IPS-20b (cell line): Measurements from ENCODE around the gene NAT8L.

Experiments
- H3K27ac ChIP-seq: one replicate; pipeline ENCODE4 v1.5.1; 2013; ENCODE audit warnings: low read length
- H3K27me3 ChIP-seq: 2 replicates; pipeline ENCODE4 v1.6.1; 2013; ENCODE audit warnings: mild to moderate bottlenecking, low read length, inconsistent platforms; ENCODE audit not compliant: insufficient read depth
- H3K36me3 ChIP-seq: 2 replicates; pipeline ENCODE4 v1.6.1; 2013; ENCODE audit warnings: low read depth, mild to moderate bottlenecking, inconsistent platforms, low read length, moderate library complexity; ENCODE audit not compliant: insufficient read depth
- H3K4me1 ChIP-seq: 2 replicates; pipeline ENCODE4 v1.6.1; 2013; ENCODE audit warnings: mild to moderate bottlenecking, control low read depth, inconsistent platforms, low read length, moderate library complexity; ENCODE audit not compliant: insufficient read depth
- H3K4me3 ChIP-seq: 2 replicates; pipeline ENCODE4 v1.5.1; 2013; ENCODE audit warnings: mild to moderate bottlenecking, low read length, inconsistent platforms
- H3K9ac ChIP-seq: 2 replicates; pipeline ENCODE4 v1.6.1; 2013; ENCODE audit warnings: low read depth, mild to moderate bottlenecking, inconsistent platforms, low read length, moderate library complexity
- H3K9me3 ChIP-seq: 2 replicates; pipeline ENCODE4 v1.6.1; 2013; ENCODE audit warnings: mild to moderate bottlenecking, low read depth, low read length, inconsistent platforms; ENCODE audit not compliant: insufficient read depth

The NAT8L gene

GRCh38 chr4:2060611-2061185 is 1.6 kb downstream of the NAT8L start:
- no peaks in the 10 kb centered on the region for H3K36me3 ChIP-seq
- no peaks in the 10 kb centered on the region for H3K9me3 ChIP-seq
- no peaks in the 10 kb centered on the region for H3K4me1 ChIP-seq
- H3K27ac ChIP-seq: no peak overlapping the region
- H3K9ac ChIP-seq: no peak overlapping the region
- peaks cover 55% of the 10 kb centered on the region for H3K27me3 ChIP-seq
- H3K4me3 ChIP-seq: peak overlapping the region; percentile 33; the same call in 1 of the 2 replicates

DNA sequence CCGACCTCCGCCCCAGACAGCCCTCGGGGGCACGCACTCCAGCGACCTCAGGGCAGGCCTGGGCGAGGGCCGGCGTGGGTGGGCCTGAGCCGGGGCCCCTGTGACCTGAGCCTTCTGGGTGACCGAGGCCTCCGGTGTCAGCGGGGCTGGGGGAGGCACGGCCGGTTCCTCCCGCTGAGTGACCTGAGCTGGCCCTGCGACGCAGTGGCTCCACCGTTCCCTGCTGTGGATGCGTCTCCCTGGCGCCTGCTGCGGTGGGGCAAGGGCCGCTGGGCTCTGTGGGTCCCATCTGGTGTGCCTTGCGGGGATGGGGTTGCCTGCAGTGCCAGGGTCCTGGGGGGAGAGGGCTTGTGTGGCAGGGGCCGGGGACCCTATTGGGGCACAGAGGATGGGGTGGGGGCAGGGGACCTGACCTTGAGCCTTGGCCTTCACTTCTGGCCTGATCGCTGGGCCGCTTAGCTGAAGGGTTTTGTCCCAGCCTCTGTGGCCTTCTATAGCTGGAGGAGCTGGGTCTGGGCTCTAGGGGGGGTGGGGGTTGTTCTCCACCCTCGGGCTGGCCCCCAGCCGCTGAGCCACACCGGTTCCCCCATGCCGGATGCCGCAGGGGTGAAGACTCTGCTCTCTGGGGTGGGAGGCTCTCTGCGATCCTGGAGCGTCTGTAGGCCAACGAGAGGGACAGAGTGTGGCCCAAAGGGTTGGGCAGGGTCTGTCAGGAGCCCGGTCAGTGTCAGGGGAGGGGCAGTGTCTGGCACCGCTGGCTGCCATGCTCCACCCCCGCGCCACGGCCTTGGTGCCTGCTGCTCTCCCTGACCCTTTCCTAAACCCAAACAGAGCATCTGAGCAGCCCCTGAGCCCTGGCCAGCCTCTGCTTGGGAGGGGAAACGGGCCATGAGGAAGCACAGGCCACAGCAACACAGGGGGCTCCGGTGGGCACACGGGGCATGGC is 2.3 kb downstream of the NAT8L start:
- H3K4me3 ChIP-seq: peak overlapping the region; percentile 33; the same call in 1 of the 2 replicates
- no peaks in the 10 kb centered on the region for H3K36me3 ChIP-seq
- peaks cover 48% of the 10 kb centered on the region for H3K27me3 ChIP-seq
- no peaks in the 10 kb centered on the region for H3K4me1 ChIP-seq
- H3K9me3 ChIP-seq: no peaks in the 10 kb centered on the region
- no peak overlapping the region for H3K27ac ChIP-seq
- H3K9ac ChIP-seq: no peak overlapping the region

DNA sequence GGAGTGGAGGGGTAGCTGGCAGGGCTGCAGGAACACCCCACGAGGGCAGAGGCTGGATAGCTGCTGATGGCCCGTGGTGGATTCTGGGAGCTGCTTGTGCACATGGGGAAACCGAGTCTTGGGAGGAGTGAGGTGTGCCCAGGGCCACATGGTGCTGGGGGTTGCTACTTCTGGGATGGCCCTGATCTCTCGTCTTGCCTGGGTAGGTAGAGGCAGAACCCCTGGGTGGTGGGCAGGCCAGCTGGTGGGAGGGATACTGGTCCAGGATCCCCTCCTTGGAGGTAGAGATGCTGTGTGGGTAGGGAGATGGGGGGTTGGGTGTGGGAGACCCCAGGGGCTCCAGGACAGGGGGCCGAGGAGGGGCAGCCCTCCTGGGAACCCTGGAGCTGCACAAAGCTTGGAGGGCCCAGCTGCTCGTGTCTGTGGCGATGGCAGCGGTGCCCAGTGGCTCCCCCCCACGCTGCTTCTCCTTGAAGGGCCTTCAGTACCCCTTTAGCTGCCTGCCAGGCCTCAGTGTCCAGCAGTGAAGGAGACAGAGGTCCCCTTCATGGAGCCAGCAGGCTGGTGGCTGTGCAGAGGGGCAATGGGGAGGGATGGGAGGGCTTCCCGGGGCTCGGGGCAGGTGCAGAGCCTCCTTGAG is 3.2 kb downstream of the NAT8L start:
- Histone ChIP-seq H3K9me3 (no peaks in the 10 kb centered on the region), H3K4me3 (no peak overlapping the region), H3K27me3 (peaks cover 39% of the 10 kb centered on the region), H3K4me1 (no peaks in the 10 kb centered on the region), H3K27ac (no peak overlapping the region), H3K9ac (no peak overlapping the region), H3K36me3 (no peaks in the 10 kb centered on the region)

GRCh38 chr4:2062808-2063524 is 3.8 kb downstream of the NAT8L start:
- H3K27me3 ChIP-seq: peaks cover 33% of the 10 kb centered on the region
- H3K36me3 ChIP-seq: no peaks in the 10 kb centered on the region
- H3K27ac ChIP-seq: no peak overlapping the region
- no peaks in the 10 kb centered on the region for H3K9me3 ChIP-seq
- H3K4me1 ChIP-seq: no peaks in the 10 kb centered on the region
- no peak overlapping the region for H3K9ac ChIP-seq
- no peak overlapping the region for H3K4me3 ChIP-seq

- Histone ChIP-seq H3K27ac (no peak overlapping the region), H3K36me3 (no peaks in the 10 kb centered on the region), H3K27me3 (peaks cover 27% of the 10 kb centered on the region), H3K4me1 (no peaks in the 10 kb centered on the region), H3K9ac (no peak overlapping the region), H3K9me3 (no peaks in the 10 kb centered on the region), H3K4me3 (no peak overlapping the region)
These were observed 4.6 kb downstream of the NAT8L start for GRCh38 chr4:2063557-2064275.

GRCh38 chr4:2064276-2064991 is 5.3 kb downstream of the NAT8L start:
- no peak overlapping the region for H3K27ac ChIP-seq
- H3K9ac ChIP-seq: no peak overlapping the region
- H3K27me3 ChIP-seq: peaks cover 27% of the 10 kb centered on the region
- no peaks in the 10 kb centered on the region for H3K36me3 ChIP-seq
- no peaks in the 10 kb centered on the region for H3K4me1 ChIP-seq
- H3K4me3 ChIP-seq: no peak overlapping the region
- no peaks in the 10 kb centered on the region for H3K9me3 ChIP-seq

DNA sequence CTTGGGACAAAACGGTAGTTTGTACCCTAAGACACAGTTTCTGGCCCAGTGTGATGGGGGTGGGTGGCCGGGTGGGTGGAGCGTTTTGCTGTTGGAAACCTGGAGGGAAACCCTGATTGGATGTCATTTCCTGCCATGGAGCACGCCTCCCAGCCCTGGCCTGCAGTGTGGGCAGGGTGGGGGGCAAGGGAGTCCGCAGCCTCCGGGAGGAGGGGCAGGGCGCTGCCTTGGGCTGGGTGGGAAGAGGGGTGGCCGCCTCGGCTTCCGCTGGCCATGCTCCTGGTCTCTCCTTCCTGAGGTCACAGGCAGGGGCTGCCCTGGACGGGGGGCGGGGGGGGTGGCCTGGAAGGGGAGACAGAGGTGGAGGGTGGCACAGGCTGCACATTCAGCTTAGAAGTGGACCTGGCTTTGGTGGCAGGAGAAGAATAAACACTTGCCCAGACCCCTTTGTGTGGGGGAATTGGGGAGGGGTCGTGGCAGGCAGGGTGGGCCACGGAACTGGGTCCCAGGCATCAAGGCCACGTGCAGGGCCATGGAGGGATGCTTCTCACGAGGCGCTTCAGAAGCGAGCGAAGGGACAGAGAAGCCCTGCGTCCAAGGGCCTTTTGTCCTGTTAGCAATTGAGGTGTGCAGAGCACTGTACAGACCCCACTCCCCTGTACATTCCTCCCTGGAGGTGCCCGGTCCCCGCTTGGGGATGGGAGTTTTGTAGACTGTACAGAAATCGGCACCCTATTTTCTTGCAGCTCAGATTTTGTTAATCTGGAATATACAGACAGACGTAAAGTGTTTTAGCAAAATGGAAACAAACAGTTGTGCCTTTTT is 6.2 kb downstream of the NAT8L start:
- Histone ChIP-seq H3K4me1 (no peaks in the 10 kb centered on the region), H3K9ac (no peak overlapping the region), H3K36me3 (no peaks in the 10 kb centered on the region), H3K27me3 (peaks cover 20% of the 10 kb centered on the region), H3K27ac (no peak overlapping the region), H3K9me3 (no peaks in the 10 kb centered on the region), H3K4me3 (no peak overlapping the region)

DNA sequence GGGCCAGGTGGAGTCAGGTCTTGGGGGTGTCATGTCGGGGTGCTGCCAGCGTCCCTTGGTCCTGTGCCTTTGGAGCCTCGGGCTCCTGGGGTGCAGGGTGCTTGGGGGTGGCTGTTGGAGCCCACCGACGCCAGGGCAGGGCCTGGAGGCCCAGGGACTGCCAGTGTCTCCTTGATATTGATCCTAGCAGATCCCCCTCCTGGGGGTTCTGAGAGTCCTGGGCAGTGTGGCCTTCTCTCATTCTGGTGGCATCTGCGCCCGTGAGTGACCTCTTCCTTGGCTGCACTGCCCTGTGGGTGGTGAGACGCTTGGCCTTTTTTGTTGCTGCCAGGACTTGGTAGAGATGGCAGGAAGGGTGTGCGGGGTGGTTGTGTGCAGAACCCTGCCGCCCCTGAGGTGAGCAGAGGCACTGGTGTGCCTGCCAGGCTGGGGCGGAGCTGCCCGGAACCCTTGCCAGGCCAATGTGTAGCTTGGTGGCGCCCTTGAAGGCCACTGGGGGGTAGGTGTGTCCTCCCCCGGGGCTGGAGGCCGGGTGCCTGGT is 7.0 kb downstream of the NAT8L start:
- no peaks in the 10 kb centered on the region for H3K4me1 ChIP-seq
- no peak overlapping the region for H3K27ac ChIP-seq

DNA sequence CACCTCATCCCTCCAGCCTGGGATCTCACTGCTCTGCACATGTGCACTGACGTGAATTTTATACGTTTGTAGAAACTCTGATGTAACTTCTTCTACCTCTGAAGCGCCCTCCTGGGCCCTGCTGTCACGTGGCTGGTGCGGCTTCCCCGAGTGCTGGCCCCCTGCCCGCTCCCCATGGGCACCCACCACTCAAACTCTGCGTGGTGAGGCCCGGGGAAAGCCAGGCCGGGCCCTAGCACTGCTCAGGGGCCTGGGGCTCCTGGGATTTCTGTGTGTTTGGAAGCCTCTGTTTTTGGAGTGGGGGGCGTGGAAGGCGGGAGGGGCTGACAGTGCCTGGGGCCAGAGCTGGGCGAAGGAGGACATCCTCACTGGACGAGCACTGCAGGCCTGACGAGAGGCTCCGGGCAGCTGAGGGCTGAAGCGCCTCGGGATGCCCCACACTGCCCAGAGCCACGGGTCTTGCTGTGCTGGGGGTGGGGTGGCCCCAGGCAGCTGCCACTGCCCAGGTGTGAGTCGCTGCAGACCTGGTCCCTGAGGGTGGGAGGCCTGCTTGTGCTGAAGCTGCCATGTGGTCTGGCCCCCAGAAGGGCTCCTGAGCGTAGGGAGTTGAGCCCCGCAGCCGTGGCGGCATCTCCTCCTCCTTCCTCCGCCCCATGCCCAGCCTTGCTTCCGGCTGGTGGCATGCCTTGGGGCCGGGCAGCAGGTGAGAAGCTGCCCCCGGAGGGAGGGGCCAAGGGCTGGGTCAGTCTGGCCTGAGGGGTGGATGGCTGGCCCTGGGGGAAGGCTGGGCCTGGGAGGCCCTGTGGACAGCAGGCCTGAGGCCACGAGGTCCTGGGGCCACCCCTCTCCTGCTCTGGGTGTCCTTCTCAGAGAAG is 7.7 kb downstream of the NAT8L start:
- H3K4me1 ChIP-seq: no peaks in the 10 kb centered on the region; the same call in 1 of the 2 replicates

More for the DNA sequence above, 7.0 kb downstream of the NAT8L start:
- no peaks in the 10 kb centered on the region for H3K9me3 ChIP-seq
- H3K4me3 ChIP-seq: no peak overlapping the region
- no peak overlapping the region for H3K9ac ChIP-seq
- H3K36me3 ChIP-seq: no peaks in the 10 kb centered on the region
- H3K27me3 ChIP-seq: peaks cover 12% of the 10 kb centered on the region

More for the DNA sequence above, 7.7 kb downstream of the NAT8L start:
- H3K9me3 ChIP-seq: no peaks in the 10 kb centered on the region
- H3K27me3 ChIP-seq: peaks cover 5% of the 10 kb centered on the region
- no peak overlapping the region for H3K4me3 ChIP-seq
- H3K9ac ChIP-seq: no peak overlapping the region
- H3K36me3 ChIP-seq: no peaks in the 10 kb centered on the region
- no peak overlapping the region for H3K27ac ChIP-seq
